Limb (tissue), 2 donors: ENCODE measurements around the gene ACP5.
A peak's percentile ranks its signal among the peaks of the same experiment; 100 is the strongest.
"Not testable (repeated sequence)": the region's sequence is repeated elsewhere in the genome, so short reads cannot be mapped to it uniquely, and the experiment has no call there.

ENCODE experiments used
- DNase-seq, 2 donors: peaks; one replicate each; pipeline ENCODE4 v3.0.0-alpha.2; 2016; ENCODE audit errors: extremely low spot score in 2 of 2

The ACP5 gene

GRCh38 chr19:11577451-11578257 lies at the start of gene ACP5:
Gene ACP5, minus strand, starts transcription at chr19:11577645. Its CDS starts 328 bp downstream, at chr19:11577317.
- no peak for DNase-seq

GRCh38 chr19:11626252-11626651 lies 48.8 kb upstream of the ACP5 start:
- no peak for DNase-seq

GRCh38 chr19:11624069-11624463 lies 46.6 kb upstream of the ACP5 start:
- DNase-seq = no peak

GRCh38 chr19:11622401-11622800 lies 45.0 kb upstream of the ACP5 start:
- DNase-seq = not testable (repeated sequence)

- DNase-seq = no peak
These were observed 43.1 kb upstream of the ACP5 start for GRCh38 chr19:11620553-11620952.

- DNase-seq = no peak
These were observed 40.0 kb upstream of the ACP5 start for GRCh38 chr19:11617180-11618062.

- DNase-seq = no peak
These were observed 35.5 kb upstream of the ACP5 start for GRCh38 chr19:11612816-11613511.

GRCh38 chr19:11611730-11612129 lies 34.3 kb upstream of the ACP5 start:
- no peak for DNase-seq

- no peak for DNase-seq
These were observed 29.0 kb upstream of the ACP5 start for GRCh38 chr19:11606484-11606883.

GRCh38 chr19:11599704-11600103 lies 22.3 kb upstream of the ACP5 start:
- DNase-seq = not testable (repeated sequence)

- no peak for DNase-seq
These were observed 21.3 kb upstream of the ACP5 start for GRCh38 chr19:11598746-11599145.

- DNase-seq = peak in 1 of 2 donors; percentile 36
These were observed 20.6 kb upstream of the ACP5 start for GRCh38 chr19:11598103-11598483.

GRCh38 chr19:11597202-11598102 lies 20.0 kb upstream of the ACP5 start, which contains the start of gene ZNF627:
Gene ZNF627, plus strand, starts transcription at chr19:11597483. Its CDS starts 145 bp downstream, at chr19:11597628.
- peak; percentile 98 to 99 for DNase-seq

GRCh38 chr19:11596156-11596555 lies 18.7 kb upstream of the ACP5 start:
- DNase-seq = no peak

- no peak for DNase-seq
These were observed 16.6 kb upstream of the ACP5 start for GRCh38 chr19:11594084-11594483.

GRCh38 chr19:11587975-11588631 lies 10.7 kb upstream of the ACP5 start:
- no peak for DNase-seq

GRCh38 chr19:11587302-11587974 lies 10.0 kb upstream of the ACP5 start:
- DNase-seq = peak; percentile 76 to 85

GRCh38 chr19:11586331-11586730 lies 8.9 kb upstream of the ACP5 start:
- DNase-seq = no peak

GRCh38 chr19:11581740-11582139 lies 4.3 kb upstream of the ACP5 start:
- no peak for DNase-seq

GRCh38 chr19:11580116-11580515 lies 2.7 kb upstream of the ACP5 start:
- no peak for DNase-seq
